C4-2B (cell line): ENCODE results near the gene SMAD2.

ENCODE experiments used
- CTCF ChIP-seq: fragments of 450-650 bp; conservative IDR thresholded peaks from 2 replicates; pipeline ENCODE4 v1.5.1; 2017; ENCODE audit warnings: mild to moderate bottlenecking
- ZFX ChIP-seq: fragments of 450-650 bp; IDR thresholded peaks from 2 replicates; pipeline ENCODE4 v1.6.1; 2017

- no peak for TF ChIP-seq CTCF
- TF ChIP-seq ZFX, result no peak
These were observed 28.7 kb downstream of the SMAD2 start for GRCh38 chr18:47901624-47902362.
